Esophagus squamous epithelium (tissue), 5 donors: Measurements from ENCODE around the gene RER1. TPM values are rescaled to one million over a fixed set of nuclear protein-coding genes. Genes with fewer than 3 reads are reported as not detected.

ENCODE experiments used
- DNase-seq: peaks from one replicate; lab custom pipeline; 2025; lab: John Stamatoyannopoulos, UW
- H3K27ac ChIP-seq, 4 donors: fragments of 200-600 bp; sonication (generic); one replicate each; pipeline ENCODE4 v1.5.1; 2016 to 2019; ENCODE audit warnings: mild to moderate bottlenecking in 1 of 4
- H3K27me3 ChIP-seq, 4 donors: fragments of 200-600 bp; sonication (generic); 1 replicate in 3 of 4; 2 replicates in 1 of 4; pipeline versions ENCODE4 v1.5.1 to v1.6.0; 2017 to 2021; ENCODE audit warnings: antibody characterized with exemption in 1 of 4
- H3K36me3 ChIP-seq, 3 donors: fragments of 200-600 bp; sonication (generic); one replicate each; pipeline ENCODE4 v1.5.1; 2016 to 2019
- H3K4me1 ChIP-seq, 3 donors: fragments of 200-600 bp; sonication (generic); one replicate each; pipeline ENCODE4 v1.5.1; 2017 to 2019
- H3K4me3 ChIP-seq, 4 donors: fragments of 200-600 bp; sonication (generic); 1 replicate in 3 of 4; 2 replicates in 1 of 4; pipeline ENCODE4 v1.5.1; 2016 to 2019; ENCODE audit warnings: mild to moderate bottlenecking in 2 of 4, moderate library complexity in 1 of 4
- H3K9me3 ChIP-seq, 3 donors: fragments of 200-600 bp; sonication (generic); one replicate each; pipeline ENCODE4 v1.5.1; 2016 to 2019
- POLR2A ChIP-seq, 4 donors: fragments of 450-650 bp; IDR thresholded peaks; one replicate each; pipeline ENCODE4 v1.6.1; 2017; ENCODE audit warnings: antibody characterized with exemption in 4 of 4, mild to moderate bottlenecking in 4 of 4, moderate library complexity in 3 of 4
- WGBS, 2 donors: methylation state at CpG; one replicate each; pipeline ENCODE4 v1.1.5; 2018; 5-methylcytosine and 5-hydroxymethylcytosine counted together
- intact Hi-C: fragments of 100-400 bp; cut with DNase I; formaldehyde crosslinking; loops from one replicate; pipeline ENCODE4 v1.15.0; 2022
- total RNA-seq, 4 donors: library from RNA; depleted of rRNA; stranded (reverse); fragments of >200 nt; gene quantifications; one replicate each; pipeline ENCODE4 v1.1.0, GENCODE V29; 2016
- TF ChIP-seq, protein P1 (sequence below), 6 experiments: fragments of 450-650 bp in 4 of 6; fragments of 200-600 bp in 2 of 6; sonication (generic) in 2 of 6; IDR thresholded peaks; one replicate each; pipeline ENCODE4 v1.5.1; 2016 to 2019; ENCODE audit warnings: antibody characterized with exemption in 6 of 6, mild to moderate bottlenecking in 4 of 6, moderate library complexity in 4 of 6
- donor health status: DM: yes; HTN: yes; CAD: no.

RER1 gene
- total RNA-seq, 4 donors from 2014 or later = 63.3 to 136 (median 75.7) TPM

DNA sequence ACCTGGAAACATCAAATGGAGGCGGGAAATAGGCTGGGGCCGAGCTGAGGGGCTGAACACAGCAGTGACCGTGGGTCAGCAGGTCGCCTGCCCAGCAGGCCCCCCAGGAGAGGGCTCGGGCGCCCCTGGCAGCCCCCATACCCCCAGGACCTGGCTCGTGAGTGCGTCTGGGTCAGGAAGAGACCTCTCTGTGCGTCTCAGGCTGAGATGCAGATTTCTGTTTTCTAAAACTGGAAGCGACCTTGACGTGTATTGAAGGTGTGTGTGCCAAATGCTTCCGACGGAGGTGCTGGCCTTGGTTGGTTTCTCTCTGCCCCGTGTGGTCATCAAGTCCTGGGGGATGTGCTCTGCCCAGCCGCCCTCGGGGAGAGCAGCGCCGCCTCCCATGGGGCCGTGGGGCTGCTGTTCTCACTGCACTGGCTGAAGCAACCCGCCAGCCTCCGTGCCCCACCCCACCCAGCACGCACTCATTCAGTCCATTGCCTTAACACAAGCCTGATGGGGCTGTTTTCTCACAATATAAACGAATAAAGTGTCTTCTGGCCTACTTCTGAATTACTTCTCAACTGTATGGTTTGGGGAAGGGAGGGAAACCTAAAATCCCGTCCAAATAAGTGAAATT, 13.4 kb downstream of the RER1 start:
- Histone ChIP-seq H3K27ac (peak overlapping the region in 1 of 4 donors; percentile 26), H3K4me3 (no peak overlapping the region), H3K36me3 (peaks cover 29 to 100% (median 61%) of the 10 kb centered on the region in 3 donors), H3K27me3 (no peaks in the 10 kb centered on the region), H3K9me3 (no peaks in the 10 kb centered on the region), H3K4me1 (peaks cover 0 to 21% (median 0%) of the 10 kb centered on the region in 3 donors)
- intact Hi-C loops = no loop called here
- 58 to 76% methylated on average over 7 to 18 of the region's 24 CpGs for WGBS, 2 donors
- DNase-seq = no peak
- TF ChIP-seq, protein P1, sequence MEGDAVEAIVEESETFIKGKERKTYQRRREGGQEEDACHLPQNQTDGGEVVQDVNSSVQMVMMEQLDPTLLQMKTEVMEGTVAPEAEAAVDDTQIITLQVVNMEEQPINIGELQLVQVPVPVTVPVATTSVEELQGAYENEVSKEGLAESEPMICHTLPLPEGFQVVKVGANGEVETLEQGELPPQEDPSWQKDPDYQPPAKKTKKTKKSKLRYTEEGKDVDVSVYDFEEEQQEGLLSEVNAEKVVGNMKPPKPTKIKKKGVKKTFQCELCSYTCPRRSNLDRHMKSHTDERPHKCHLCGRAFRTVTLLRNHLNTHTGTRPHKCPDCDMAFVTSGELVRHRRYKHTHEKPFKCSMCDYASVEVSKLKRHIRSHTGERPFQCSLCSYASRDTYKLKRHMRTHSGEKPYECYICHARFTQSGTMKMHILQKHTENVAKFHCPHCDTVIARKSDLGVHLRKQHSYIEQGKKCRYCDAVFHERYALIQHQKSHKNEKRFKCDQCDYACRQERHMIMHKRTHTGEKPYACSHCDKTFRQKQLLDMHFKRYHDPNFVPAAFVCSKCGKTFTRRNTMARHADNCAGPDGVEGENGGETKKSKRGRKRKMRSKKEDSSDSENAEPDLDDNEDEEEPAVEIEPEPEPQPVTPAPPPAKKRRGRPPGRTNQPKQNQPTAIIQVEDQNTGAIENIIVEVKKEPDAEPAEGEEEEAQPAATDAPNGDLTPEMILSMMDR (IDR thresholded peaks at IDR 0.05) = no peak
- TF ChIP-seq POLR2A (IDR thresholded peaks at IDR 0.05) = no peak

DNA sequence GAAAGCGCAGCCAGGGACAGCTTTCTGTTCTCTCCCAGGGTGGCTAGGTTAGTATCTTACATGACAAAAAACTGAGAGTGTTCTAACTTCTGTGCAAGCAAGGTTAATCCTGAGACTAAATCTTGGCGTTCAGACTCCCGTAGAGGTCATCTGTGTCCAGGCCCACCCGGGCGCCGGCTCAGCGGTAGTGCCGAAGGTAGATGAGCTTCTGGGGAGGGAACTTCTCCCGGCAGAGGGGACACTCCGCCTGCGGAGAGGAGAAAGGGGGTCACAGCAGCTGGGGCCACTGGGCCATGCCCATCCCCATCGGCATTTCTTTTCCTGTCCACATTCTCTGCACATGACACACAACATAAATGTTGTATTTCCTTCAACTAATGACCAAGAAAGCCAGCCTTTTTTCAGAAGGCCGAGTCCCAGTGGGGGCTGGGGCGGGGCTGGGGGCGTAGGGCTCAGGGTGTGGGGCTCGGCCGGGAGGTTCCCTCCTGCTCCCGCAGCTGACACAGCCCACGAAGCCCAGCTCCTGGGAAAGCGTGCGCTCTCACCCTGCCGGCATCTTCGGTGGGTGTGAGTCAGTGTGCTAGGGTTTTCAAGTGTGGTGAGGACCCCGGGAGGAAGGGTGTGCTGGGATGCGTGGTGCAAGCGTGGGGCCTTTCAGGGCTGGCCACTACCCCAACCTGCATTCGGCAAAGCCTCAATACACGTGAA, 14.1 kb downstream of the RER1 start:
- intact Hi-C loops = no loop called here
- Histone ChIP-seq H3K4me3 (no peak overlapping the region), H3K27ac (peak overlapping the region in 1 of 4 donors; percentile 26), H3K27me3 (no peaks in the 10 kb centered on the region), H3K9me3 (no peaks in the 10 kb centered on the region), H3K4me1 (peaks cover 0 to 15% (median 0%) of the 10 kb centered on the region in 3 donors), H3K36me3 (peaks cover 29 to 99% (median 54%) of the 10 kb centered on the region in 3 donors)
- TF ChIP-seq, protein P1 (IDR thresholded peaks at IDR 0.05) = no peak
- TF ChIP-seq POLR2A (IDR thresholded peaks at IDR 0.05) = no peak
- 40 to 76% methylated on average over 1 to 10 of the region's 28 CpGs for WGBS, 2 donors
- DNase-seq = no peak

DNA sequence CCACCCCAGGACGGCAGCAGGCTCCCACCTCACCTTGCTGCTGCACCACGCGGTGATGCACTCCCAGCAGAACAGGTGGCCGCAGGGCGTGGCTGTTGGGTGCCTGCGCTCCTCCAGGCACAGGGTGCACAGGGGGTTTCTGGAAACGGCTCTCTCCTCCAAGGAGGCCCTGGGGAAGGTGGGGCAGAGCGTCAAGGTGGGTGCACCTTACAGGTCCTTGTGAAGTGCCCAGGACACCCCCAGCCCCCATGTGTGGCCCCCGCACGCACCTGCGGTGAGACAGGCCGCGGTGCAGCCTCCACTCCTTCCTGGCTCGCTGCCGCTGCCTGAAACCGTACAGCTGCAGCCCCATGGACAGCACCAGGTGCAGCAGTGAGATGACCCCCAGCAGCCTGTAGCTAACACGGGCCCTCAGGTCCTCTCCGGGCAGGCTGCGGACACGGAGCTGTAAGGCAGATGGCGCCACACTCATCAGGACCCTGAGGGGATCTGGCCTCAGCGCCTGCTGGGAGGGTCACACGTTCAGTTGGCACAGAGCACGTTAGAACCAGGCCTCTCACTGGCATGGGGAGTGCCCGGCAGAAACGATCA, 14.9 kb downstream of the RER1 start:
- DNase-seq = no peak
- TF ChIP-seq, protein P1 (IDR thresholded peaks at IDR 0.05) = no peak
- TF ChIP-seq POLR2A (IDR thresholded peaks at IDR 0.05) = no peak
- H3K9me3 ChIP-seq = no peaks in the 10 kb centered on the region
- no peaks in the 10 kb centered on the region for H3K27me3 ChIP-seq
- intact Hi-C loops = no loop called here
- H3K4me1 ChIP-seq = peaks cover 0 to 21% (median 2%) of the 10 kb centered on the region in 3 donors
- H3K36me3 ChIP-seq = peaks cover 27 to 91% (median 50%) of the 10 kb centered on the region in 3 donors
- no peak overlapping the region for H3K27ac ChIP-seq
- H3K4me3 ChIP-seq = no peak overlapping the region
- WGBS, 2 donors = 56% methylated on average over 7 of the region's 26 CpGs; no CpG with 5 or more reads in 1 of the 2 donors

DNA sequence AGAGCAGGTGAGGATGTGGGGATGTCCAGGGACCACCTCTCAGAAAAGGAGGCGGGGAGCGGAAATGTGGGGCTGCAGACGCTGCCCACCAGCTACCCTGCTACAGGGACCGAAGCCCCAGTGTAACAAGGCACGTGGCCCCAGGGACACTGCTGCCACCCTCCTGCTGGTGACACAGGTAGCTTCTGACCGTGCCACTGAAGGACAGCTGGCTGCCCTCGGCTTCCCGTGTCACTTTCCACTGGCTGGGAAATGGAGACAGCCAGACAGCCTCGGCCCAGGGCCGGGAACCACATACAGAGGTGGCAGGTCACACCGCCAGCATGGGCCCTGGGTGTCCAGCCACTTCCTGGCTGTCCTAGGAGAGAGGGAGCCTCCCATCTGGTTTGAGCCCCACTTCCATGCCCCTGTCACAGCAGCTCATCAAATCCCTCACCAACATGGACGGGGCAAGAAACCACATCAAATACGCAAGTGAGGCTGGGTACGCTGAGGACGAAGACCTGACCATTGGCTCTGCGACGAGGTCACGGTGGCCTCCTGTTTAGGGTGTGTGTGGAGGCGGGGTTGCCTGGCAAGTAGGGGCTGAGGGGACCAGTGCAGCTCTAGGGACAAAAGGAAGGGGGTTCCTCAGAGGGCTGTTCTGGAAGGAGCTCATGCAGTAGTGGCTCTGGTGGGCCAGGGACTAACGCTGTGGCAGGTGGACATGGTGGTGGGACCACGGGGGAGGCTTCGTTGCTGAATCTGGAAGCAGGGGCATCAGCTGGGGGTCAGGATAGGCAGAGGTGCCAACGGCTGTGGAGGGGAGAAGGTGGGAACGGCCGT, 15.7 kb downstream of the RER1 start:
- Histone ChIP-seq H3K27me3 (no peaks in the 10 kb centered on the region), H3K4me3 (no peak overlapping the region), H3K27ac (no peak overlapping the region), H3K36me3 (peaks cover 19 to 82% (median 43%) of the 10 kb centered on the region in 3 donors), H3K9me3 (no peaks in the 10 kb centered on the region), H3K4me1 (peaks cover 6 to 28% (median 7%) of the 10 kb centered on the region in 3 donors)
- no peak for DNase-seq
- intact Hi-C loops = no loop called here
- TF ChIP-seq, protein P1 (IDR thresholded peaks at IDR 0.05) = no peak
- TF ChIP-seq POLR2A (IDR thresholded peaks at IDR 0.05) = no peak
- 76 to 82% methylated on average over 7 to 13 of the region's 25 CpGs for WGBS, 2 donors
